ENCODE data around the gene SLC6A3. TPM values are rescaled to one million over a fixed set of nuclear protein-coding genes. Genes with fewer than 3 reads are reported as not detected.

Gene SLC6A3
- total RNA-seq, 1 donor = not detected

DNA sequence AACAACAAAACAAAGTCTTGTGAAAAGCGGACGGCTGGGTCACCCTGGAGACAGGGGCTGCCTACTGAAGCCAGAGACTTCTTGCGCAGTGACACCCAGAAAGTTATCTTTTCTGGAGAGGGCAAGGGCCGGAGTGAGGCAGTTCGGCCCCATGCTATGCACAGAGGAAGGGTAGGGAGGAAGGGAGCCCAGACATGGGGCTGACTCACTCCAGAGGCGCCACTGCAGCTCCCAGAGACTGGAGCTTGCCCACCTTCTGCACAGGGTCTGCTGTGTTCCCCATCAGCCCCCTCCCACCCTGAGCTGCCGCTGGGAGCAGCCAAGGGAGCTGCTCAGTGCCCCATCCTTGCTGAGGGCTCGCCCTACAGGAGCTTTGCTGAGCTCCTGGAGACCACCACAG lies 13.3 kb downstream of the SLC6A3 start:
- peak; percentile 62 for DNase-seq (ENCODE audit: insufficient read length, low spot score, missing footprints)
- Histone ChIP-seq H4K20me1 (ENCODE audit: insufficient read depth, low read length) (no peaks in the 10 kb centered on the region), H3K4me3 (ENCODE audit: insufficient read depth, low read length) (no peak overlapping the region), H3K79me2 (ENCODE audit: insufficient read depth, low read length) (no peaks in the 10 kb centered on the region), H3K4me1 (ENCODE audit: insufficient read depth, low read length) (no peaks in the 10 kb centered on the region), H3K36me3 (ENCODE audit: insufficient read depth, low read length) (no peaks in the 10 kb centered on the region), H3K9me3 (ENCODE audit: low read depth, low read length) (peaks cover 14% of the 10 kb centered on the region), H2AFZ (ENCODE audit: low read length) (no peak overlapping the region), H3K27ac (ENCODE audit: low read depth, low read length) (no peak overlapping the region), H3K27me3 (ENCODE audit: insufficient read depth, low read length) (no peaks in the 10 kb centered on the region), H3K4me2 (ENCODE audit: insufficient read depth, low read length) (no peak overlapping the region)
- TF ChIP-seq CTCF (IDR thresholded peaks at IDR 0.05; ENCODE audit: extremely low read depth, low read depth, low read length) = no peak

DNA sequence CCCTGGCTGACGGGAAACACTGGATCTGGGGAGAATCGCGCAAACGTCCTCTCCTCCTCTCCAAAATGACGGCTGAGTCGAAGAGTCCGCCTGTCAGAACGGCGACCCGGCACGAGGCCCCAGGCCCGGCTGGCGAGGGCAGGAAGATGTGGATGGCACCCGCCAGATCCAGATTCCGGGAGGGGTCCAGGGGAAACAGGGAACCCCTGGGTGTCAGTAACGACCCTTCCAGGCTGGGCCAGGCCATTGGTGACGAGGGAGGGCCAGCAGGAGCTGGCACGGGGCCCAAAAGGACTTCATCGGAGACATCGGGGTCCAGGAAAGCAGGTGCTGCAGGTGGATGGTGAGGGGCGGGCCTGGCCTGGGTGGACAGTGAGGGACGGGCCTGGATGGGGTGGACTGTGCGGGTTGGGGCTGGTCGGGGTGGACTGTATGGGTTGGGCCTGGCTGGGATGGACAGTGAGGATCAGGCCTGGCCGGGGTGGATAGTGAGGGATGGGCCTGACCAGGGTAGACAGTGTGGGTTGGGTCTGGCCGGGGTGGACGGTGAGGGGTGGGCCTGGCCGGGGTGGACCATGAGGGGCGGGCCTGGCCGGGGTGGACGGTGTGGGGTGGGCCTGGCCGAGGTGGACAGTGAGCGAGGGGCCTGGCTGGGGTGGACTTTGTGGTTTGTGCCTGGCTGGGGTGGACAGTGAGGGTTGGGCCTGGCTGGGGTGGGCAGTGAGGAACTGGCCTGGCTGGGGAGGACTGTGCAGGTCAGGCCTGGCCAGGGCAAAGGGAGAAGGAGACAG lies 14.0 kb downstream of the SLC6A3 start:
- Histone ChIP-seq H3K27me3 (ENCODE audit: insufficient read depth, low read length) (no peaks in the 10 kb centered on the region), H3K4me3 (ENCODE audit: insufficient read depth, low read length) (no peak overlapping the region), H3K79me2 (ENCODE audit: insufficient read depth, low read length) (no peaks in the 10 kb centered on the region), H4K20me1 (ENCODE audit: insufficient read depth, low read length) (no peaks in the 10 kb centered on the region), H3K9me3 (ENCODE audit: low read depth, low read length) (peaks cover 14% of the 10 kb centered on the region), H2AFZ (ENCODE audit: low read length) (no peak overlapping the region), H3K27ac (ENCODE audit: low read depth, low read length) (no peak overlapping the region), H3K4me1 (ENCODE audit: insufficient read depth, low read length) (no peaks in the 10 kb centered on the region), H3K4me2 (ENCODE audit: insufficient read depth, low read length) (no peak overlapping the region), H3K36me3 (ENCODE audit: insufficient read depth, low read length) (no peaks in the 10 kb centered on the region)
- TF ChIP-seq CTCF (IDR thresholded peaks at IDR 0.05; ENCODE audit: extremely low read depth, low read depth, low read length) = no peak
- DNase-seq (ENCODE audit: insufficient read length, low spot score, missing footprints) = peak; percentile 49

- H3K27me3 ChIP-seq (ENCODE audit: insufficient read depth, low read length) = no peaks in the 10 kb centered on the region
- H4K20me1 ChIP-seq (ENCODE audit: insufficient read depth, low read length) = no peaks in the 10 kb centered on the region
- H3K4me2 ChIP-seq (ENCODE audit: insufficient read depth, low read length) = no peak overlapping the region
- no peaks in the 10 kb centered on the region for H3K36me3 ChIP-seq (ENCODE audit: insufficient read depth, low read length)
- peak; percentile 48 for DNase-seq (ENCODE audit: insufficient read length, low spot score, missing footprints)
- peaks cover 14% of the 10 kb centered on the region for H3K9me3 ChIP-seq (ENCODE audit: low read depth, low read length)
- TF ChIP-seq CTCF (IDR thresholded peaks at IDR 0.05; ENCODE audit: extremely low read depth, low read depth, low read length) = no peak
- H3K27ac ChIP-seq (ENCODE audit: low read depth, low read length) = no peak overlapping the region
- H3K79me2 ChIP-seq (ENCODE audit: insufficient read depth, low read length) = no peaks in the 10 kb centered on the region
- no peak overlapping the region for H3K4me3 ChIP-seq (ENCODE audit: insufficient read depth, low read length)
- H2AFZ ChIP-seq (ENCODE audit: low read length) = no peak overlapping the region
- H3K4me1 ChIP-seq (ENCODE audit: insufficient read depth, low read length) = no peaks in the 10 kb centered on the region
Observed at GRCh38 chr5:1430121-1430795, 15.0 kb downstream of the SLC6A3 start.

DNA sequence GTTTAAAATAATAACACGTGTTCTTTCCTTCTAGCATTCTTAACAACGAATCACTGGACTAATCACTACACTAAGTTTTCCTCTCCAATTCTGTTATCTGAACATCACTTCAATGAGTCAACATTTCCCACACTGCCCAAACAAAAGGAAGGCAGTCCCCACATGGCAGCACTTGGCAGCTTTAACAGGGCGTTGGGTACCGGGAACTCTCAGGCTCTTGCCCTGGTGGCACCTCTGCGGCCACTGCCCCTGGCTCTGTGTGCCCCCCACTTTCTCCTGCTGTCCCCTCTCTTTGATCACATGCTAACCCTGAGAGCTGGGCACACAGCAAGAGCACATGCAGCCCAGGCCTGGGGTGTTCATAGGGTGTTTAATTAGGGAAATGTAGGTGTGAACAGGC lies 15.7 kb downstream of the SLC6A3 start:
- TF ChIP-seq CTCF (IDR thresholded peaks at IDR 0.05; ENCODE audit: extremely low read depth, low read depth, low read length) = no peak
- no peaks in the 10 kb centered on the region for H4K20me1 ChIP-seq (ENCODE audit: insufficient read depth, low read length)
- no peak overlapping the region for H2AFZ ChIP-seq (ENCODE audit: low read length)
- H3K27ac ChIP-seq (ENCODE audit: low read depth, low read length) = no peak overlapping the region
- no peak overlapping the region for H3K4me2 ChIP-seq (ENCODE audit: insufficient read depth, low read length)
- no peaks in the 10 kb centered on the region for H3K27me3 ChIP-seq (ENCODE audit: insufficient read depth, low read length)
- peaks cover 14% of the 10 kb centered on the region for H3K9me3 ChIP-seq (ENCODE audit: low read depth, low read length)
- H3K79me2 ChIP-seq (ENCODE audit: insufficient read depth, low read length) = no peaks in the 10 kb centered on the region
- H3K4me3 ChIP-seq (ENCODE audit: insufficient read depth, low read length) = no peak overlapping the region
- H3K4me1 ChIP-seq (ENCODE audit: insufficient read depth, low read length) = no peaks in the 10 kb centered on the region
- no peak for DNase-seq (ENCODE audit: insufficient read length, low spot score, missing footprints)
- H3K36me3 ChIP-seq (ENCODE audit: insufficient read depth, low read length) = no peaks in the 10 kb centered on the region
